Fibroblast of skin of back (primary cell): Measurements from ENCODE around the gene PBX1.

ENCODE experiments used
- DNase-seq: peaks from one replicate; pipeline ENCODE4 v3.0.0-alpha.2; 2013

The PBX1 gene

GRCh38 chr1:164670786-164671185 lies 111.8 kb downstream of the PBX1 start:
- no peak for DNase-seq

GRCh38 chr1:164671323-164671965 lies 112.5 kb downstream of the PBX1 start:
- no peak for DNase-seq

GRCh38 chr1:164671966-164672571 lies 113.1 kb downstream of the PBX1 start:
- no peak for DNase-seq

- DNase-seq, result no peak
These were observed 113.6 kb downstream of the PBX1 start for GRCh38 chr1:164672588-164672987.

- peak; percentile 15 for DNase-seq
These were observed 114.7 kb downstream of the PBX1 start for GRCh38 chr1:164673584-164674214.

- DNase-seq, result no peak
These were observed 116.4 kb downstream of the PBX1 start for GRCh38 chr1:164675342-164675904.

- DNase-seq, result no peak
These were observed 119.2 kb downstream of the PBX1 start for GRCh38 chr1:164678136-164678700.

- DNase-seq, result no peak
These were observed 123.6 kb downstream of the PBX1 start for GRCh38 chr1:164682570-164682969.

- no peak for DNase-seq
These were observed 124.3 kb downstream of the PBX1 start for GRCh38 chr1:164683235-164683634.

GRCh38 chr1:164685266-164686035 lies 126.5 kb downstream of the PBX1 start:
- no peak for DNase-seq

- no peak for DNase-seq
These were observed 128.8 kb downstream of the PBX1 start for GRCh38 chr1:164687777-164688176.

GRCh38 chr1:164688791-164689190 lies 129.8 kb downstream of the PBX1 start:
- no peak for DNase-seq

GRCh38 chr1:164689672-164690511 lies 130.9 kb downstream of the PBX1 start:
- DNase-seq, result no peak

GRCh38 chr1:164692420-164692819 lies 133.4 kb downstream of the PBX1 start:
- DNase-seq, result no peak

GRCh38 chr1:164693564-164694359 lies 134.8 kb downstream of the PBX1 start:
- DNase-seq, result no peak

- DNase-seq, result no peak
These were observed 135.5 kb downstream of the PBX1 start for GRCh38 chr1:164694505-164694904.

- DNase-seq, result peak; percentile 47
These were observed 137.1 kb downstream of the PBX1 start for GRCh38 chr1:164695956-164696665.

GRCh38 chr1:164699815-164700491 lies 141.0 kb downstream of the PBX1 start:
- DNase-seq, result no peak

GRCh38 chr1:164700683-164701082 lies 141.7 kb downstream of the PBX1 start:
- no peak for DNase-seq
